Retinal pigment epithelial cell (primary cell): ENCODE data around the gene CHIT1.

ENCODE experiments used
- DNase-seq: peaks from one replicate; pipeline ENCODE4 v3.0.0-alpha.2; 2010; ENCODE audit warnings: low read depth
- H3K4me3 ChIP-seq: 2 replicates; pipeline ENCODE4 v1.5.1; 2011; ENCODE audit warnings: mild to moderate bottlenecking, low read length, control low read depth, moderate library complexity
- TF ChIP-seq, protein P1 (sequence below): conservative IDR thresholded peaks from 2 replicates; pipeline ENCODE4 v1.5.1; 2011; ENCODE audit warnings: low read depth, low read length, control low read depth, inconsistent platforms

The CHIT1 gene

DNA sequence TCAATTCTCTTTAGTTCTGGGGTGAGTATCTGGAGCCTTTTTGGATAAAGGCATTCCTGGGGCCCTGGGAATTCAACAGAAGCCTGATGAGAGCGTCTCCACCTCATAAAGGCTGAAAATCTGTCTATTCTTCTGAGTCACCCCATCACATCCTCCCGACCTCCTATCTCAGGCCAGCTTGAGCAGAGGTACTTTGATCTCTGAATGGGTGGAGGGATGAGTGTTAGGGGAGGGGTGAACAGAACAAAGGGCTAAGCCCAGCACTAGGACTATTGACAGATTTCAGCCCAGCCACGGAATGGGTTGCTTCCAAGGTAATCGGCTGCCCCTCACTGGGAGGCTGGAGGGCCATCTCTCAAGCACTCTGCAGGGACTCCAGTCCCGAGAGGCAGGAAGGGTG is 51.4 kb downstream of the CHIT1 start:
- TF ChIP-seq, protein P1, sequence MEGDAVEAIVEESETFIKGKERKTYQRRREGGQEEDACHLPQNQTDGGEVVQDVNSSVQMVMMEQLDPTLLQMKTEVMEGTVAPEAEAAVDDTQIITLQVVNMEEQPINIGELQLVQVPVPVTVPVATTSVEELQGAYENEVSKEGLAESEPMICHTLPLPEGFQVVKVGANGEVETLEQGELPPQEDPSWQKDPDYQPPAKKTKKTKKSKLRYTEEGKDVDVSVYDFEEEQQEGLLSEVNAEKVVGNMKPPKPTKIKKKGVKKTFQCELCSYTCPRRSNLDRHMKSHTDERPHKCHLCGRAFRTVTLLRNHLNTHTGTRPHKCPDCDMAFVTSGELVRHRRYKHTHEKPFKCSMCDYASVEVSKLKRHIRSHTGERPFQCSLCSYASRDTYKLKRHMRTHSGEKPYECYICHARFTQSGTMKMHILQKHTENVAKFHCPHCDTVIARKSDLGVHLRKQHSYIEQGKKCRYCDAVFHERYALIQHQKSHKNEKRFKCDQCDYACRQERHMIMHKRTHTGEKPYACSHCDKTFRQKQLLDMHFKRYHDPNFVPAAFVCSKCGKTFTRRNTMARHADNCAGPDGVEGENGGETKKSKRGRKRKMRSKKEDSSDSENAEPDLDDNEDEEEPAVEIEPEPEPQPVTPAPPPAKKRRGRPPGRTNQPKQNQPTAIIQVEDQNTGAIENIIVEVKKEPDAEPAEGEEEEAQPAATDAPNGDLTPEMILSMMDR = no peak
- no peak for DNase-seq
- no peak overlapping the region for H3K4me3 ChIP-seq

DNA sequence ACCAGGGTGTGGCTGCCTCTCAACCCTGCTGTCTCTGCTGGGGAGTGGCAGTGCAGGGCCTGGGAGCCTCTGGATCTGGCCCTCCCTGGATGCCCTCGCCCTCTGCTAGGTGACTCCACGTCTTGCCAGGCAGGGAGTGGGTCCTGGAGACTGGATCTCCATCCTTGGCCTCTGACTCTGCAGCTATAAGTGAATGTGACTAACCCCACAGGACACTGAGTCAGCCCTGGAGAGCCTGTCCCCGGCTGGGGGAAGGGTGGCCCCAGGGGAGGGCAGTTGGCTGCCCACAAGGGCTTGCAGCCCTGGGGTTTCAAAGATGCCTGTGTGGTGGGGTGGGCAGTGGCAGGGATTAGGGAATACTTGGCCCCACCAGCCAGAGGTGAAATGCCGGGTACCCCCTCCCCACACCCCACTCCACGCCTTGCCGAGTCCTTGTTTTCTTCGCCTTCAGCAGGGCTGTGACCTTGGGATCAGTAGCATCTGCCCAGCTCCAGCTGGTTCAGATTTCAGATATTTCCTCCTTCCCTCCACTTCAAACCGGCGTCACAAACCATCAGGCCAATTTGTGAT is 51.9 kb downstream of the CHIT1 start:
- TF ChIP-seq, protein P1 = no peak
- no peak for DNase-seq
- H3K4me3 ChIP-seq = no peak overlapping the region

DNA sequence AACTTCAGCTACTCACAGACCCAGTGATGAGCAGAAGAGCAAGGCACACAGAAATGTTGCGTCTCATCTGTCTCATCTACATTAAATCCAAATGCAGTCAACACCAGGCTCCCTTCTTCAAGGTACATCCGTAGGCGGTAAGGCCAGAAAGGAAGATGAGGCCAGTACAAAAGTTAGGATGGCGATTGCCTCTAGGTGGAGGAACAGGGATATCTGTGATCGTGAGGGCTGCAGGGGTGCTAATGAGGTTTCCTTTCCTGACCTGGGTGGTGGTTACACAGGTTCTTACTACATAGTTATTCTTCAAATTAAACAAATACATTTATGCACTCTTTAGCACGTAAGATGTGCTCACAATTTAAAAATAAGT is 52.5 kb downstream of the CHIT1 start:
- TF ChIP-seq, protein P1 = no peak

DNA sequence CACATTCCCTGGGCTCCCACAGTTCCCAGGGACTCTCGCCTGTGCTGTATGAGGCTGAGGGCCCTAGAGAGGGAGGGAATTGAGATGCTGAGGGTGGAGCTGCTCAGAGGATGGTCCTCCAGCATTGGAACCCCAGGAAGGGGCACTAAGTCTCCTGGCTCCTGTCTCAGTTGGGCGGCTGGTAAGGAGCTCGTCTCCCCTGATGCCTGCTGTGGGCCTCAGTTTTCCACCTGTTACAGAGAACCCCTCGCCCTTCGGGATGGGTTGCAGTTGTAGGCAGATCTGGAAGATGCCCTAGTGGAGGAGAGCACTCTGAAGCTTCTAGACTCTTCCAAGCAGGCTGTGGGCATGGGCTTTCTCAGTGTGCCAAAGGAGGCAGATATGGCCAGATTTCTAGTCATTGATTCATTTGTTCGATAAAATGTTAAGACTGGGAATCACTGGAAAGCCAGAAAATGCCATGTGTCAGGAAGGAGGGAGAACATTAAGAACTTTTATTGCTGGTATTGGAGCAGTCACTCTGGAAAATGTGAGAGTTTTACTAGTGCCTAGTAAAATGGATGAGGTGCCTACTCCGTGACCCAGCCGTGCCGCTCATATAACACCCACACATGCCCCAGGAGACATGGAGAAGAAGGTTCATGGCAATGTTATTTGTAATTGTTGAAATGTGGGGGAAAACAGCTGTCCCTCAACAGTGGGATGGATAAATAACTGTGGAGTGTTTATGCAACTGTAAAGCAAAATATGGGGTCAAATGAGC is 53.0 kb downstream of the CHIT1 start:
- no peak overlapping the region for H3K4me3 ChIP-seq
- TF ChIP-seq, protein P1 = no peak
- no peak for DNase-seq

More for the DNA sequence above, 52.5 kb downstream of the CHIT1 start:
- H3K4me3 ChIP-seq = no peak overlapping the region
- no peak for DNase-seq

DNA sequence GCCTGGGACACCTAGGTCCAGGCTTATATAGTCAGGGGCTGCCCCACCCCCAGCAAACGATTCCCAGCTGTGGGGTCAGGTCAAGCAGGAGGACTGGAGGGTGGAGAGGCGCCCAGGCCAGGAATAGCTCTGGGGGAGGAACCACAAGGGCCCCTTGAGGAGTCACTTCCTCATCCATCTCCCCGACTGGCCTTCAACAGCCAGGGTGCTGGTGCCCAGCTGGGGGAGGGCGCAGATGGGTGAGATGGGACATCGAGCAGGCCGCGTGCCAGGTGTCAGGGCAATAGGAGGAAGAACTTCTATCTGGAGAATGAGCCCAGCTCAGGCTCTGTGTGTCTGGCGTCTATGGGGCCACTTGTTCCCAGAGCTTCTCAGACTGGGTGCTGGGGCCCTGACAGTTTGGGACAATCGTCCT is 53.6 kb downstream of the CHIT1 start:
- TF ChIP-seq, protein P1 = no peak

DNA sequence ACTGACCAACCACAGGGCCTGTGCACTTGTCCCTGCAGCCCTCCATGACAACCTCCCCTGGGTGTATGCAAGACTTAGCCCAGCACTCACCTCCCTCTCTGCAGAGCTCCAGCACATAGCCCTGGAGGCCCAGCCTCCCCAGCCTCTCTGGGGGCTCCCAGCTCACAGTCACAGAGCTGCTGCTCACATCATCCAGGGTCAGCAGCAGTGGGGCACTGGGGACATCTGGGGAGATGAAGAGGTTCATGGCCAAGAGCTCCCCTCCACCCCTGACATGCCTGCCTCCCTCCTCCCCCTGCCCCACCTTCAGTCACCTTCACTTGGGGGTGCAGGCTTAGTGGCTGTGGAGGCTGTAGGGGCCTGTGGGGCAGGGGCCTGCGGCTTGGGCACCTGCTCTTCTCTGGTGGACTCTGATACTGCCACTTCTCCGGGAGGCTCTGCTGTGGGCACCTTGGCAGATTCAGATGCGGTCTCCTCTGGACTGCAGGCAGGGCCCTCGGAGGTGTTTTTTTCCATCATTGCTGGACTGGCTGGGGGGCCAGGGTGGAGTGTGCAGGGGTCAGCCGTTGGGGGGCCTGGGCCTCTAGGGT is 54.1 kb downstream of the CHIT1 start, which contains the start of gene MYBPH:
Gene MYBPH, minus strand, starts transcription at position 590 of the 590 bp plus-strand sequence. Its CDS starts 71 bp downstream, at position 519.
- TF ChIP-seq, protein P1 = no peak
- H3K4me3 ChIP-seq = no peak within 1 kb of the TSS
- DNase-seq = no peak

More for the DNA sequence above, 53.6 kb downstream of the CHIT1 start:
- no peak overlapping the region for H3K4me3 ChIP-seq
- DNase-seq = no peak
